NCI-H2196 (cell line): ENCODE results near the gene COQ8B.

Experiments used
- DNase-seq: peaks from one replicate; lab custom pipeline; 2025; ENCODE audit not compliant: unreplicated experiment; lab: John Stamatoyannopoulos, UW

COQ8B gene

GRCh38 chr19:40717880-40718773 lies 1.4 kb upstream of the COQ8B start:
- DNase-seq = no peak

GRCh38 chr19:40717325-40717879 lies 716 bp upstream of the COQ8B start:
- DNase-seq = no peak

- peak; percentile 42 for DNase-seq
Measured at GRCh38 chr19:40716031-40716481, 630 bp downstream of the COQ8B start.

GRCh38 chr19:40714441-40715299 lies 2.0 kb downstream of the COQ8B start:
- DNase-seq = peak; percentile 89

- no peak for DNase-seq
Measured at GRCh38 chr19:40713939-40714338, 2.7 kb downstream of the COQ8B start.

- DNase-seq = no peak
Measured at GRCh38 chr19:40709817-40710216, 6.9 kb downstream of the COQ8B start.

GRCh38 chr19:40707615-40708014 lies 9.1 kb downstream of the COQ8B start:
- no peak for DNase-seq

- DNase-seq = no peak
Measured at GRCh38 chr19:40705950-40706619, 10.6 kb downstream of the COQ8B start.

- DNase-seq = no peak
Measured at GRCh38 chr19:40705362-40705651, 11.4 kb downstream of the COQ8B start.

GRCh38 chr19:40704491-40705361 lies 12.0 kb downstream of the COQ8B start:
- DNase-seq = no peak

GRCh38 chr19:40703029-40703755 lies 13.5 kb downstream of the COQ8B start:
- no peak for DNase-seq

- no peak for DNase-seq
Measured at GRCh38 chr19:40702337-40703012, 14.2 kb downstream of the COQ8B start.

- DNase-seq = no peak
Measured at GRCh38 chr19:40701758-40702157, 14.9 kb downstream of the COQ8B start.

GRCh38 chr19:40700083-40700482 lies 16.6 kb downstream of the COQ8B start:
- no peak for DNase-seq

GRCh38 chr19:40697007-40697406 lies 19.7 kb downstream of the COQ8B start:
- no peak for DNase-seq

GRCh38 chr19:40695881-40696280 lies 20.8 kb downstream of the COQ8B start:
- no peak for DNase-seq

- no peak for DNase-seq
Measured at GRCh38 chr19:40693896-40694295, 22.8 kb downstream of the COQ8B start.

- no peak for DNase-seq
Measured at GRCh38 chr19:40693150-40693788, 23.4 kb downstream of the COQ8B start.

- DNase-seq = no peak
Measured at GRCh38 chr19:40692212-40692551, 24.5 kb downstream of the COQ8B start.
